ENCODE results near the gene NBAS.

The NBAS gene

DNA sequence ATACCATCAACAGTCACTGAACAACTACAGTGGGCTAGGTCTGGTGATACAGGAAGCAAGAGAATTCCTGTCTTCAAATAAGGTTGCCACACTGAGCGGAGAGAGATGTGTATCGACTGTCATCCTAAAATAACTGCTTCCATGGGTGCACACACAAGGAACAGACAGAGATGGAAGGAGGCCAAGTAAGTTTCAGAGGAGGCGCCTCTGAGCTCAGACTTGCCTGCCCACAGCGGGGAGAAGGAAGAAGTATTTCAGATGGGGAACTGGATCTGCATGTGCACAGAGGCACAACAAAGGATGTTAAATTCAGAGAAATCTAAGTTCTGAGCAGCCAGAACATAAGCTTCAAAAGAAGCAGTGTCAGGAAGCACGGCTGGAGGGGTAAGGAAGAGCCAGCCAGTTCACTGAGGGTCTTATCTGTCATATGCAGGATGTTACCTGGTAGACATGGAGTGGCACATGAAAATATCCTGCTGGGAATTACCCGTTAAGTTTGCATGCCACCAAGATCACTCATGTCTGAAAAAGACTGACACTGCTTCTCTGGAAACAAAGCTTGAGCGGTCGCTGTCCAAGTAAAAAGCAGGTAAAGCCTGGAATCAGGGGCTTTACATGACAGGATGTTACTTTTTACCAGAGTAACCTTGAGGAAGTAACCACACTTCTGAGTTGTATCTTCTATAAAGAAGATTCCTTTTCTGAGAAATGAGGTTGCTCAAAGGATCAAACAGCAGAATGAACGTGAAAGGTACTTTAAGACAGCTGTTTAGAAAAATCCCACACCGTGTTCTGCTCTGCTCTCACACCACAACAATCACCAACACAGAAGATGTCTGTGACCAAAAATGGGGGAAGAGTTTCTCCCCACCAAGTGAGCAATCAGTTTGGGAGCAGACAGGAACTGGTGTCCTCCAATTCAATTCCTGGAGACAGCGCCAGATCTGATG, 260.2 kb downstream of the NBAS start:
- no peak overlapping the region for H3K4me3 ChIP-seq (ENCODE audit: low read depth, low read length)
- TF ChIP-seq, protein P1, sequence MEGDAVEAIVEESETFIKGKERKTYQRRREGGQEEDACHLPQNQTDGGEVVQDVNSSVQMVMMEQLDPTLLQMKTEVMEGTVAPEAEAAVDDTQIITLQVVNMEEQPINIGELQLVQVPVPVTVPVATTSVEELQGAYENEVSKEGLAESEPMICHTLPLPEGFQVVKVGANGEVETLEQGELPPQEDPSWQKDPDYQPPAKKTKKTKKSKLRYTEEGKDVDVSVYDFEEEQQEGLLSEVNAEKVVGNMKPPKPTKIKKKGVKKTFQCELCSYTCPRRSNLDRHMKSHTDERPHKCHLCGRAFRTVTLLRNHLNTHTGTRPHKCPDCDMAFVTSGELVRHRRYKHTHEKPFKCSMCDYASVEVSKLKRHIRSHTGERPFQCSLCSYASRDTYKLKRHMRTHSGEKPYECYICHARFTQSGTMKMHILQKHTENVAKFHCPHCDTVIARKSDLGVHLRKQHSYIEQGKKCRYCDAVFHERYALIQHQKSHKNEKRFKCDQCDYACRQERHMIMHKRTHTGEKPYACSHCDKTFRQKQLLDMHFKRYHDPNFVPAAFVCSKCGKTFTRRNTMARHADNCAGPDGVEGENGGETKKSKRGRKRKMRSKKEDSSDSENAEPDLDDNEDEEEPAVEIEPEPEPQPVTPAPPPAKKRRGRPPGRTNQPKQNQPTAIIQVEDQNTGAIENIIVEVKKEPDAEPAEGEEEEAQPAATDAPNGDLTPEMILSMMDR (IDR thresholded peaks at IDR 0.05; ENCODE audit: borderline replicate concordance, insufficient read depth, low read depth, low read length) = no peak

DNA sequence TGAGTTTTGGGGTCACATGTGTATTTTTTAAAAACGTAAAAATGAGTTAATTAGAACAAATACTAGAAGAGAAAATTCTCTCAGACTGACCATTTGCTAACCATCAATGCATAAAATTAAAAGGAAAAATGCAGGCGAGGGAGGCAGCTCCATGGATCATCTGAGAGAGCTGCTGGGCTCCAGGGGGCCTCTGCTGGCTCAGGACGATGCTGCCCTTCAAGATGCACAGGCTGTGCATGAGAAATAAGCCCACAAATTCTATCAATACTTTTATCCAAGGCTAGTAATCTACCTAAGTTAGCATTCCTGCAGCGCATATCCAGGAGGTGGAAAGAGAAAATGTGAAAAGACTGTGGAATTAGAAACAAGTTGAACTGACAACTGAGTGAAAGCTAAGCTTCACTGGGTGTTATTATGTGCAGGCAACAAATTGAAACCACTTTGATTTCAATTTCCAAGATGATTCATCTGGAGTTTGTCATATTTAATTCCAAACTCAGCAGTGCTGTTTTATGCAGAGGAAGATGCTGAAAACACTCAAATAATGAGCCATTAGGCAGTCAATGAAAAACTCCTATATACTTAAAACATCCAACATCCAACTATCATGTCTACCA, 261.1 kb downstream of the NBAS start:
- TF ChIP-seq, protein P1 (IDR thresholded peaks at IDR 0.05; ENCODE audit: borderline replicate concordance, insufficient read depth, low read depth, low read length) = no peak
- no peak overlapping the region for H3K4me3 ChIP-seq (ENCODE audit: low read depth, low read length)

DNA sequence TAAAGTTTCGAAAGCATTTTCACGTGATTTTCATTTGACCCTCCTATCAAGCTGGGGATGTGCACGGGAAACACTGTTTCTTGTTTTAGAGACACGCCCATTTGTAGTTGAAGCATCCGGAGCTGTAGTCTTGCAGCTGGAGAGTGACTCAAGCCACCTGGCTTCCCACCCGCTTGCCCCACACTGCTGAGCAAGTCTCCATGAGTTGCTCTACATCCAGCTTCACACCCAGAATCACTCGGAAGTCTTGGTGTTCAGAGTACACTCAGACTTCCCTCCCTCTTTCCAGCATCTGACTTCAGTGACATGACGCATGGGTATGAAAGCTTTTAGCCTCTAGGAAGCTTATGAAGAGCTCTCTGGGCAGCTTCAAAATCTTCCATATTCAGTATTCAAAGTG, 262.4 kb downstream of the NBAS start:
- TF ChIP-seq, protein P1 (IDR thresholded peaks at IDR 0.05; ENCODE audit: borderline replicate concordance, insufficient read depth, low read depth, low read length) = no peak
- no peak overlapping the region for H3K4me3 ChIP-seq (ENCODE audit: low read depth, low read length)

DNA sequence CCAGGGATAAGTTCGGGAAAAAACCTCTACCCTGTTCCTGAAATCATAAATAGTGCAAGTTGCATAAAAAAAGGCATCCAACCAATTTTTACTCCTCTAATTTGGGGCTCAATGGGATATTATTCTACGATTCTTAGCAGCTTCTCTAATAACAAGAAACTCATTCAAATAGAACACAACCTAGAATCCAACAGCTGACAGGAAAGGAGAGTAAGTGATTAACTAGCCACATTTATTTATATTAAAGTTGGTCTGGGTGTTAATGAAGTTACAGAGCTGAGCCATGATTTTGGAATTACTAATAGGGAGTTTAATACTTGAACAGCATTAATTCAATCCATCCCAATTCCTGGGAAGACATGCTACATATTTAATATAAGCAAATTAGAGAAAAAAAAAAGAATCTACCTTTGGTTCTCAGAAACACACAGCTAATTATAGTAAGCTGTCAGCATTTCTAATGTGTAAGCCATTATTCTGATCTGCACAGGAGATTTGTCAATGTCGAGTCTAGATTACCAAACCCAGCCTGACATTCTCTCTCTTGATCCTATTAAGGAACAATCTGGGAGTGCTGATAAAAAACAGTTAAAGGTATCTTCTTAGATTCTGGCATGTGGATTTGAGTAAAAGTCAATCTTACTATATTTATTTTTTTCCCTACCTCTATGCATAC, 267.7 kb downstream of the NBAS start:
- no peak overlapping the region for H3K4me3 ChIP-seq (ENCODE audit: low read depth, low read length)
- TF ChIP-seq, protein P1 (IDR thresholded peaks at IDR 0.05; ENCODE audit: borderline replicate concordance, insufficient read depth, low read depth, low read length) = no peak

DNA sequence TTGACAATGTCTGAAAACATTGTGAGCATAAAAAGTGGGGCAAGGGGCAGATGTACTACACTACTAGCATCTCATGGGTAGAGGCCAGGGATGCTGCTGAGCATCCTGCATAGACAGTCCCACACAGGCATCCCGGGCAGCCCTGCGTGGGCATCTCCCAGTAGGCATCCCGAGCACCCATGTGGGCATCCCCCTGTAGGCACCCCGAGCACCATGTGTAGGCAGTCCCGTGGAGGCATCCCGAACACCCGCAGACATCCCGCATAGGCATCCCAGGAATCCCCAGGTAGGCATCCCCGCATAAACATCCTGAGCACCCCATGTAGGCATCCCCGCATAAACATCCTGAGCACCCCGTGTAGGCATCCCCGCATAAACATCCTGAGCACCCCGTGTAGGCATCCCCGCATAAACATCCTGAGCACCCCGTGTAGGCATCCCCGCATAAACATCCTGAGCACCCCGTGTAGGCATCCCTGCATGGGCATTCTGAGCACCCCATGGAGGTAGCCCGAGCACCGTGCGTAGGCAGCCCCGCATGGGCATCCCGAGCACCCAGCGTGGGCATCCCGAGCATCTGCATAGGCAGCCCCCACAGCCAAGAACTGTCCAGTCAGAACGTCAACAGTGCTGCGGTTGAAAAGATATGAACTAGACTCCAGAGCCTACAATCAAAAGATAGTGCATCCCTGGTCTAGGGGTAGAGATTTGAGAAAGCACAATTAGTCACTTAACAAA, 273.5 kb downstream of the NBAS start:
- H3K4me3 ChIP-seq (ENCODE audit: low read depth, low read length) = no peak overlapping the region
- TF ChIP-seq, protein P1 (IDR thresholded peaks at IDR 0.05; ENCODE audit: borderline replicate concordance, insufficient read depth, low read depth, low read length) = no peak

DNA sequence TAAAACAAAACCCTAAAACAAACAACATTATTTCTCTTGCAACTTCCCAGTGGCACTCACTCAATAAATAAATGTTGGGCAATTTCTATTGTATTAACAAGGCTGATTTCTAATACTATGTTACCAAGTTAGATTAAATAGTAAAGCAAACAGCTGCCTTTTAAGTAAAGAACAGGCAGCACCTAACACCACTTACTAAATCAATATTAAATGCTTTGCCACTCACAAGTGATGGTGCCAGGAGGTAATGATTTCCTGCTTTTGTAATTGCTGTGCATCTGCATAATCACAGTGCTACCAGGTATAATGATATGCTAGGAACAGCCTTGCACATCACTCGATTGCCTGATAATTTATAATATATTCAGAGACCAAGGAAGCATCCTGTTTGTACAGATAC, 276.5 kb downstream of the NBAS start:
- no peak overlapping the region for H3K4me3 ChIP-seq (ENCODE audit: low read depth, low read length)
- TF ChIP-seq, protein P1 (IDR thresholded peaks at IDR 0.05; ENCODE audit: borderline replicate concordance, insufficient read depth, low read depth, low read length) = no peak

All from GM12875 (cell line).